ENCODE results near the gene SUSD1.

SUSD1 gene

GRCh38 chr9:112069318-112070169 is 105.6 kb downstream of the SUSD1 start:
- no peak for ATAC-seq
- no peak for TF ChIP-seq CSDC2 (CRISPR knock-in tag; IDR thresholded peaks at IDR 0.05)

- peak; percentile 82 for ATAC-seq
- TF ChIP-seq BACH2 (CRISPR knock-in tag; IDR thresholded peaks at IDR 0.05; ENCODE audit: borderline replicate concordance): no peak
- no peak for TF ChIP-seq SNAI2 (CRISPR knock-in tag; IDR thresholded peaks at IDR 0.05)
- no peak for TF ChIP-seq PATZ1 (CRISPR knock-in tag; IDR thresholded peaks at IDR 0.05; ENCODE audit: borderline replicate concordance)
- no peak for TF ChIP-seq ARNTL (CRISPR knock-in tag; IDR thresholded peaks at IDR 0.05; ENCODE audit: borderline replicate concordance, low read depth)
- TF ChIP-seq CSDC2 (CRISPR knock-in tag; IDR thresholded peaks at IDR 0.05): no peak
- TF ChIP-seq ZFP3 (CRISPR knock-in tag; IDR thresholded peaks at IDR 0.05): no peak
- no peak for TF ChIP-seq CSRNP3 (CRISPR knock-in tag; IDR thresholded peaks at IDR 0.05)
- no peak for TF ChIP-seq ESRRG (CRISPR knock-in tag; IDR thresholded peaks at IDR 0.05)
- TF ChIP-seq ZFP30 (CRISPR knock-in tag; IDR thresholded peaks at IDR 0.05): no peak
- 0 out of 2 replicates have a peak, but pooled peaks have one; percentile 13 for TF ChIP-seq ZC3H10 (CRISPR knock-in tag; IDR thresholded peaks at IDR 0.05)
- no peak for TF ChIP-seq CREB5 (CRISPR knock-in tag; IDR thresholded peaks at IDR 0.05; ENCODE audit: low read depth)
- TF ChIP-seq PPARA (CRISPR knock-in tag; IDR thresholded peaks at IDR 0.05; ENCODE audit: borderline replicate concordance): no peak
- no peak for TF ChIP-seq ZNF8 (CRISPR knock-in tag; IDR thresholded peaks at IDR 0.05)
- 0 out of 2 replicates have a peak, but pooled peaks have one; percentile 31 for TF ChIP-seq ISL1 (CRISPR knock-in tag; IDR thresholded peaks at IDR 0.05)
- TF ChIP-seq GLIS3 (CRISPR knock-in tag; IDR thresholded peaks at IDR 0.05): no peak
These were observed 109.1 kb downstream of the SUSD1 start for GRCh38 chr9:112065806-112066606.

GRCh38 chr9:112064871-112065270 is 110.2 kb downstream of the SUSD1 start:
- TF ChIP-seq TOX (CRISPR knock-in tag; IDR thresholded peaks at IDR 0.05; ENCODE audit: borderline replicate concordance): no peak
- TF ChIP-seq RARB (CRISPR knock-in tag; IDR thresholded peaks at IDR 0.05): no peak
- TF ChIP-seq TCF4 (CRISPR knock-in tag; IDR thresholded peaks at IDR 0.05; ENCODE audit: borderline replicate concordance): no peak
- no peak for TF ChIP-seq CSDC2 (CRISPR knock-in tag; IDR thresholded peaks at IDR 0.05)
- TF ChIP-seq CSRNP3 (CRISPR knock-in tag; IDR thresholded peaks at IDR 0.05): no peak
- no peak for TF ChIP-seq OSR1 (CRISPR knock-in tag; IDR thresholded peaks at IDR 0.05)
- TF ChIP-seq ARNTL (CRISPR knock-in tag; IDR thresholded peaks at IDR 0.05; ENCODE audit: borderline replicate concordance, low read depth): no peak
- no peak for TF ChIP-seq ZNF70 (CRISPR knock-in tag; IDR thresholded peaks at IDR 0.05)

GRCh38 chr9:112063586-112063985 is 111.5 kb downstream of the SUSD1 start:
- no peak for ATAC-seq
- no peak for TF ChIP-seq ZFP3 (CRISPR knock-in tag; IDR thresholded peaks at IDR 0.05)
- no peak for TF ChIP-seq ESRRG (CRISPR knock-in tag; IDR thresholded peaks at IDR 0.05)
- TF ChIP-seq TCF4 (CRISPR knock-in tag; IDR thresholded peaks at IDR 0.05; ENCODE audit: borderline replicate concordance): no peak
- no peak for TF ChIP-seq TOX (CRISPR knock-in tag; IDR thresholded peaks at IDR 0.05; ENCODE audit: borderline replicate concordance)
- no peak for TF ChIP-seq GLIS3 (CRISPR knock-in tag; IDR thresholded peaks at IDR 0.05)
- TF ChIP-seq CSRNP3 (CRISPR knock-in tag; IDR thresholded peaks at IDR 0.05): no peak
- no peak for TF ChIP-seq OSR1 (CRISPR knock-in tag; IDR thresholded peaks at IDR 0.05)
- no peak for TF ChIP-seq PPARA (CRISPR knock-in tag; IDR thresholded peaks at IDR 0.05; ENCODE audit: borderline replicate concordance)
- TF ChIP-seq RARB (CRISPR knock-in tag; IDR thresholded peaks at IDR 0.05): no peak
- no peak for TF ChIP-seq ZC3H10 (CRISPR knock-in tag; IDR thresholded peaks at IDR 0.05)
- no peak for TF ChIP-seq ZNF70 (CRISPR knock-in tag; IDR thresholded peaks at IDR 0.05)
- no peak for TF ChIP-seq ARNTL (CRISPR knock-in tag; IDR thresholded peaks at IDR 0.05; ENCODE audit: borderline replicate concordance, low read depth)
- TF ChIP-seq CREB5 (CRISPR knock-in tag; IDR thresholded peaks at IDR 0.05; ENCODE audit: low read depth): no peak
- no peak for TF ChIP-seq ISL1 (CRISPR knock-in tag; IDR thresholded peaks at IDR 0.05)

More at GRCh38 chr9:112064871-112065270, 110.2 kb downstream of the SUSD1 start:
- no peak for ATAC-seq
